HG02870 (cell line): Measurements from ENCODE around the gene ZNF765.
"Not testable (repeated sequence)": the region's sequence is repeated elsewhere in the genome, so short reads cannot be mapped to it uniquely, and the experiment has no call there.

Experiments used
- ATAC-seq: cut with Tn5 transposase; IDR thresholded peaks from one replicate; pipeline ENCODE4 v1.9.1; 2021; ENCODE audit warnings: mild to moderate bottlenecking, moderate library complexity; ENCODE audit not compliant: unreplicated experiment

The ZNF765 gene

DNA sequence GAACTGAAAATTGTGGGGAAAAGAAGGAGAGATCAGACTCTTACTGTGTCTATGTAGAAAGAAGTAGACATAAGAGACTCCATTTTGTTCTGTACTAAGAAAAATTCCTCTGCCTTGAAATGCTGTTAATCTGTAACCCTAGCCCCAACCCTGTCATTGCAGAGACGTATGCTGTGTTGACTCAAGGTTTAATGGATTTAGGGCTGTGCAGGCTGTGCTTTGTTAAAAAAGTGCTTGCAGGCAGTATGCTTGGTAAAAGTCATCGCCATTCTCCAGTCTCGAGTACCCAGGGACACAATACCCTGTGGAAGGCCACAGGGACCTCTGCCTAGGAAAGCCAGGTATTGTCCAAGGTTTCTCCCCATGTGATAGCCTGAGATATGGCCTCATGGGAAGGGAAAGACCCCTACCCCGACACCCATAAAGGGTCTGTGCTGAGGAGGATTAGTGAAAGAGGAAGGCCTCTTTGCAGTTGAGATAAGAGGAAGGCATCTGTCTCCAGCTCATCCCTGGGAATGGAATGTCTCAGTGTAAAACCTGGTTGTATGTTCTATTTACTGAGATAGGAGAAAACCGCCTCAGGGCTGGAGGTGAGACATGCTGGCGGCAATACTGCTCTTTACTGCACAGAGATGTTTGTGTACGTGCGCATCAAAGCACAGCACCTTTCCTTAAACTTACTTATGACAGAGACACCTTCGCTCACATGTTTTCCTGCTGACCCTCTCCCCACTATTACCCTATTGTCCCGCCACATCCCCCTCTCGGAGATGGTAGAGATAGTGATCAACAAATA lies 25.8 kb downstream of the ZNF765 start:
- not testable (repeated sequence) for ATAC-seq

DNA sequence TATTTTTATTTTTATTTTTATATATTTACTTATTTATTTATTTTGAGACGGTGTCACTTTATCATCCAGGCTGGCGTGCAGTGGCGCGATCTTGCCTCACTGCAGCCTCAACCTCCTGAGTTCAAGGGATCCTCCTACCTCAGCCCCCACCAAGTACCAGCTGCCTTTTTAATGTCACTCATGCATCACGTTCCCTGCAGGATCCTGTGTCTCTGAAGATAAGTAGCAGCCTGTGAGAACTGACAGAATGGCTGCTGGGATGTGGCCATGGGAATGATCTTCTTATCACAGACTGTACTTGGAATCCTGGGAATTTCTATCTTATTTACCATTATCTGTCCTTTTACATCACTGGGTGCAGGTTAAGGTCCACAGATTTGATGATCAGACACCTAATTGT lies 27.6 kb downstream of the ZNF765 start:
- no peak for ATAC-seq

DNA sequence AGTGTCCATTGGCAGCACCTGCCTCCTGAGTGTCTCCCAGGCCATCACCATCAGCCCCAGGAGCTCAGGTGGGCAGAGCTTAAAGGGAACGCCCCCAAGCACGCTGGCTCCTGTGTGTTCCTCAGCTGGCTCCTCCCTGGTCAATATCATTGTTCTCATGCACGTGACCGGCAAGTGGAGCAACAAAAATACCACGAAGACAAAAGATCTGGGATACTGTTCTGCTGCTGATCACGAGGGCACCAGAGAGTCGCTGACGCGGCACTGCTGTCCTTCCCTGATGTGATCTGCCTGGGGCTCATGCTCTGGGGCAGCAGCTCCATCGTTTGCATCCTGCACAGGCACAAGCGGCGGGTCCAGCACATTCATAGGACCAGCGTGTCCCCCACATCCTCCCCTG lies 28.1 kb downstream of the ZNF765 start:
- not testable (repeated sequence) for ATAC-seq

DNA sequence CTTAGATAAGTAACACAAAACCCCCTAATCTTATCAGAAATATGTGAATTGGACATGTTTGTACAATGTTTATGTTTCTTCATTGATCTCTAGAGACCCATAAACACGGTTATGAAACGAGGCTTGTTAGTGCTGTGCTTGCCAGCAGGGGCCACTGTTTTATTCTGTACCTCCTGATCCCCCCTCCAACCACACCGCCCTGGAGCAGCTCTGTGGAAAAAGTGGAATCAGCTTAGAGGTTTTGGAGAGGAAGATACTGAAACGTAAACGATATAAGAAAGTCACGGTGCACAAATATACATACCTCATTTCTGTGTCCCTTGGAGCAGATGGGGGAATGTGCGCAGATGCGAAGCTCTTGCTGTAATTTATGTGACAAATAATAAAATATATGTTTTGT lies 28.7 kb downstream of the ZNF765 start:
- not testable (repeated sequence) for ATAC-seq

DNA sequence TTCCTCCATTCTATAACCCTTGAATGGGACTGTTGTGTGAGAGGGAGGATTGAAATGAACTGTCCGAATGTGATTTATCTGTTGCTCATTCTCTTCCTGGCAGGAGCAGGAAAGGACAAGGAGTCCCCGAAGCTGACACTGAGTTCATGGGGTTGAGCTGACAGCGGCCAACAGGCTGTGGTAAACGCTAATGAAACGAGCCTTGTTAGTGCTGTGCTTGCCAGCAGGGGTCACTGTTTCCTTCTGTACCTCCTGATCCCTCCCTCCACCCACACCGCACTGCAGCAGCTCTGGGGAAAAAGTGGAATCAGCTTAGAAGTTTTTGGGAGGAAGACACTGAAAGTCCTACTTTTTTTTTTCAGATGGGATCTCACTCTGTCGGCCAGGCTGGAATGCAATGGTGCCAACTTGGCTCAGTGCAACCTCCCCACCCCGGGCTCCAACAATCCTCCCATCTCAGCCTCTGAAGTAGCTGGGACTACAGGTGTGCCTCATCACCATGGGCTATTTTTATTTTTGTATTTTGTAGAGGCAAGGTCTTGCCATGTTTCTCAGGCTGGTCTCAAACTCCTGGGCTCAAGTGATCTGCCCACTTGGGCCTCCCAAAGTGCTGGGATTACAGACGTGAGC lies 30.1 kb downstream of the ZNF765 start:
- ATAC-seq: no peak

DNA sequence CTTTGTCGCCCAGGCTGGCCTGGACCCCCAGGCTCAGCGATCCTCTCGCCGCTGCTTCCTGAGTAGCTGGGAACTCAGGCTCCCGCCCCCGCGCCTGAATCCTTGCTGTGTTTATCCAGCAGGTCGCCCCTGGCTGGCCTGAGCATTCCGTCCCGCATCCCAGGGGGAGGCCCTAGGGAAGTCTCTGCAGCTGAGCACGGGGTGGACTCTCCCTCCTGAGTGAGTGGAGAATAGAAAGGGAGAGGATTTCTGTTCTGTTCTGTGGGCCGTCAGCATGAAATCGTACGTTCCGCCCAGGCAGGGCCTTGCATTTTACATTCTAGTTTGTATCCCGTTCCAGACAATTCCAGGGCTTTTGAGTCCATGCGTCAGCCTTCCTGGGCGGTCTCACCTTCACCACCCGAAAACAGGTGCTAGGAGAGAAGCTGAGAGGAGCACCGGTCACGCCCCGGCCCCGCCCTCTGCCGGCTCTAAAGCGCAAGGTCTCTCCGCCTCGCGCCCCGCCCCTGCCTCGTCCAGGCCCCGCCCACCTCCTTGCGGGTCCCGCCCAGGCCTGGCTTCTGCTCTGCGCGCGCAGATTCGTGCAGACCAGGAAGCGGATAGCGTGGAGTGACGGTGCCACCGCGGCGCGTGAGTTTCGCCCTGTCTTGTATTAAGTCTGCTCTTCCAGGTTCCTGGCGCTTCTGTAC lies 36.6 kb downstream of the ZNF765 start, which contains the start of gene ZNF761:
ZNF761 (plus strand) TSS at position 586 of the 689 bp plus-strand sequence. CDS start 15,285 bp downstream, outside the sequence.
- peak; percentile 93 for ATAC-seq

DNA sequence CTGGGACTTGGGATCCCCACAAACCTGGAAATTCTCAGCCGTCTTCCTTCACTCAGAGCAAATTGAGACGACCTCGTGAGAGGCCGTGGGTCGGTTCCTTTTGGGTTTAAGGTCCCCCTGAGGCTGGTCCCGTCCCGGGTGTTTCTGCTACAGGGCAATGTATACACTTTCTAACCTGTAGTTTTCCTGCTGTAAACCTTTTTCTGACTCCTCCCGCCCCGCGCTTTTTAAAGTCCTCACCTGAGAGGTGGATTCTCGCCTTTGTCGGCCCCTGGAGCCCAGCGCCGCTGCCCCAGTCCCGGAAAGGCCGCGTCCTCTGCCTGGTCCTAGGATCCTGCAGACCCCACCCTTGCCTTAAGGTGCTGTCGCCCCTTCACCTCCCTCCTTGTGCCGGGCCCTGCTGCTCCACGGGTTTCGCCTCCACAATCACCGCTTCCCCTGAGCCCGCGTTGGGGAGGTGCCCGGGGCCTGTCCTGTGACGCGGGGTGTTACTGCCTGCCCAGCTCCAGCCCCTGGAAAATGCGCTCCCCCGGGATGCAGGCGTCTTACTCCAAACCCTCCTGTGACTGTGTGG lies 37.2 kb downstream of the ZNF765 start:
- peak; percentile 25 for ATAC-seq

DNA sequence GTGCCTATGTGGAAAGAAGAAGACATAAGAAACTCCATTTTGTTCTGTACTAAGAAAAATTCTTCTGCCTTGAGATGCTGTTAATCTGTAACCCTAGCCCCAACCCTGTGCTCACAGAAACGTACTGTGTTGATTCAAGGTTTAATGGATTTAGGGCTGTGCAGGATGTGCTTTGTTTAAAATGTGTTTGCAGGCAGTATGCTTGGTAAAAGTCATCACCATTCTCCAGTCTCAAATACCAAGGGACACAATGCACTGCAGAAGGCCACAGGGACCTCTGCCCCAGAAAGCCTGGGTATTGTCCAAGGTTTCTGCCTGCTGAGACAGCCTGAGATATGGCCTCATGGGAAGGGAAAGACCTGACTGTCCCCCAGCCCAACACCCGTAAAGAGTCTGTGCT lies 48.9 kb downstream of the ZNF765 start:
- not testable (repeated sequence) for ATAC-seq

DNA sequence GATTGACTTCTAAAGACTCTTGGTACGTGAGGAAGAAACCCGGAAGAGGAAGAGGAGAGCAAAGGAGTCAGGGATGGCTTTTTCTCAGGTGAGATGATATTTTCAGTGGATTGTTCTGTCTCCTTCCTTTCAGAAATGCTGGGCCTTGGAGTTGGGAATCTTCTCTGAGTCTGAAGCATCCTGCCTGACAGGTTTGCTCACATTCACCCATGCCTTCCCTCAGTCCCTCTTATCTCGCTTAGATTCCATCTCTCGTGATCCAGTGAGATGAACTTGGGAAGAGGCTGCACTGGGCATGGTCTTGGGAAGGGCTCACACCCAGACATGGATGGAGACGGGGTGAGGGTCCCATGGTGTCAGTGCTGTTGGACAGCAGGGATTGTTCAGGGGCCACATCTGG lies 52.2 kb downstream of the ZNF765 start:
- ATAC-seq: not testable (repeated sequence)

DNA sequence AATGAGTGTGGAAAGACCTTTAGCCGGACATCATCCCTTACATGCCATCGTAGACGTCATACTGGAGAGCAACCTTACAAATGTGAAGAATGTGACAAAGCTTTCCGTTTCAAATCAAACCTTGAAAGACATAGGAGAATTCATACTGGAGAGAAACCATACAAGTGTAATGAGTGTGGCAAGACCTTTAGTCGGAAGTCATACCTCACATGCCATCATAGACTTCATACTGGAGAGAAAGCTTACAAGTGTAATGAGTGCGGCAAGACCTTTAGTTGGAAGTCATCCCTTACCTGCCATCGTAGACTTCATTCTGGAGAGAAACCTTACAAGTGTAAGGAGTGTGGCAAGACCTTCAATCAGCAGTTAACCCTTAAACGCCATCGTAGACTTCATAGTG lies 60.9 kb downstream of the ZNF765 start:
- no peak for ATAC-seq

DNA sequence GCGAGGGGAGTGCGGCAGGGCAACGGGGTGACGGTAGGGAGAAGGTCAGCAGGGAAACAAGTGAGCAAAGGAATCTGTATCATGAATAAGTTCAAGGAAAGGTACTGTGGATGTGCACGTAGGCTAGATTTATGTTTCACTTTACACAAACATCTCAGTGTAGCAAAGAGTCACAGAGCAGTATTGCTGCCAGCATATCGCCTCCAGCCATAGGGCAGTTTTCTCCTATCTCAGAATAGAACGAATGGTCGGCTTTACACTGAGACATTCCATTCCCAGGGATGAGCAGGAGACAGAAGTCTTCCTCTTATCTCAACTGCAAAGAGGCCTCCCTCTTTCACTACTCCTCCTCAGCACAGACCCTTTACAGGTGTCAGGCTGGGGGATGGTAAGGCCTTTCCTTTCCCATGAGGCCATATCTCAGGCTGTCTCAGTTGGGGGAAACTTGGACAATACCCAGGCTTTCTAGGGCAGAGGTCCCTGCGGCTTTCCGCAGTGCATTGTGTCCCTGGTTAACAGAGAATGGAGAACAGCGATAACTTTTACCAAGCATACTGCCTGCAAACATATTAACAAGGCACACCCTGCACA lies 65.3 kb downstream of the ZNF765 start:
- ATAC-seq: not testable (repeated sequence)

DNA sequence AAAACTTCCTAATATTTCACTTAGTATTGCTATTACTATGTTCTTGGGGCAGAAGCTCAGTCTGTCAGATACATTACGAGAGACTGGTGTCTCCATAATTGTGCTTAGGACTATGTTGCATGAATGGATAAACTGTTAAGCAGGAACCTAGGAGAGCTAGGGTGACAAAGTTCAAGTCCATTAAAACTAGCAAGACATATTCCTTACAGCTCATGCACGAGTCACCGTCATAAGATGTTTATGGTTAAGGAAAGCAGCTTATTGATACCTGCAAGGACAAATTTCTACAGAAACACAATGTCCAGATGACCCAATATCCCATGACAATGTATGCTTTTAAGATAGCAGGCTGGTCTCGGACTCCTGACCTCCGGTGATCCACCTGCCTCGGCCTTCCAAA lies 66.9 kb downstream of the ZNF765 start:
- no peak for ATAC-seq

DNA sequence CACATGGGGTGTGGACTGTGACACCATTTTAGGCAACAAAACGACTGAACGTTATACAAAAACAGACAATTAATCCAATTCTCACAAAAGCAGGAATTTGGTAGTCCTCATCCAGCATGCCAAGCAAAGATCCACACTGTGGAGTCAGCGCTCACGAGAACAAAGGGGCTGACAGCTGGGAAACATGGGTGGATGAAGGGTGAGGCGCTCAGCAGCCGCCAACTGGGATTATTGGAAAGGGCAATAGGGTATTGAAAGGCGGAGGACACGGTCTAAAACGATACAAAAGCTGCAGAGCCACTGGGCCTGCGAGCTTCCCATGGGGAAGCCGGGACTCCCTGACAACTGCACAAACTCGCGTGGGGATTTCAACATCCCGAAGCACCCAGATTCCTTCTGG lies 67.9 kb downstream of the ZNF765 start:
- no peak for ATAC-seq

DNA sequence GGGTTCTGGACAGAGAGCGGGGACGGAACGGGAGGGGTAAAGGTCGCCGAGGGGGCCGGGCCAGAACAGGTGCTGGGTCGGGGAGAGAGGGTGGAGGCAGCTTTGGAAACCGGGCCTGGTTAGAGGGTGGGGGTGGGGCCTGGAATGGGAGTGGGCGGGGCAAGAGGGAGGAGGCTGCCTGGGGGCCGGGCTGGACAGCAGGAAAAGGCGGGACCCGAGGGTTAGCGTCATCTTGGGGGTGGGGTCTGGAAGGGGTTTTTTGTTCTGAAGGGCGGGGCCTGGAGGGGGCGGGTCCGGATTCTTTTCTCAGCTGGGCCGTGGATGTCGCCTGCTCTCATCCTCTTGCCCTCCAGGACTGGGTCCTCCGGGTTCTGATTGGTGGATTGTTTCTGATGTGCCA lies 68.3 kb downstream of the ZNF765 start:
- no peak for ATAC-seq

DNA sequence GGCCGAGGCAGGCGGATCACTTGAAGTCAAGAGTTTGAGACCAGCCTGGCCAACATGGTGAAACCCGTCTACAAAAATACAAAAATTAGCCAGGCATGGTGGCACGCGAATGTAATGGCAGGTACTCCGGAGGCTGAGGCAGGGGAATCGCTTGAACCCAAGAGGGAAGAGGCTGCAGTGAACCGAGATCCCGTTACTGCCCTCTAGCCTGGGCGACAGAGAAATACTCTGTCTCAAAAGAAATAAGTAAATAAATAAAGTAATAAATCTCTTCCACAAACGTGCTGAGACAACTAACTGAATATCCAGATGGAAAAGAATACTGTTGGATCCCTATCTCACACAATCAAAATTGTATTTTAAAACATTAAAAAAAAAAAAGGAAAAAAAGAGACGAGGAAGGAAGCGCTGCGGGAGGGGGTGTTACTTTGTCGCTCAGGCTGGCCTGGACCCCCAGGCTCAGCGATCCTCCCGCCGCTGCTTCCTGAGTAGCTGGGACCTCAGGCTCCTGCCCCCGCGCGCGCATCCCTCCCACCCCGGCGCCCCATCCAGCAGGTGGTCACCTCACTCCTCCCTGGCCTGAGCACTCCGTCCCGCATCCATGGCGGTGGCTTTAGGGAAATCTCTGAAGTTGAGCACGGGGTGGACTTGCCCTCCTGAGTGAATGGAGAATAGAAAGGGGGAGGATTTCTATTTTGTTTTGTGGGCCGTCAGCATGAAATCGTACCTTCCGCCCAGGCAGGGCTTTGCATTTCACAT lies 72.0 kb downstream of the ZNF765 start:
- no peak for ATAC-seq

DNA sequence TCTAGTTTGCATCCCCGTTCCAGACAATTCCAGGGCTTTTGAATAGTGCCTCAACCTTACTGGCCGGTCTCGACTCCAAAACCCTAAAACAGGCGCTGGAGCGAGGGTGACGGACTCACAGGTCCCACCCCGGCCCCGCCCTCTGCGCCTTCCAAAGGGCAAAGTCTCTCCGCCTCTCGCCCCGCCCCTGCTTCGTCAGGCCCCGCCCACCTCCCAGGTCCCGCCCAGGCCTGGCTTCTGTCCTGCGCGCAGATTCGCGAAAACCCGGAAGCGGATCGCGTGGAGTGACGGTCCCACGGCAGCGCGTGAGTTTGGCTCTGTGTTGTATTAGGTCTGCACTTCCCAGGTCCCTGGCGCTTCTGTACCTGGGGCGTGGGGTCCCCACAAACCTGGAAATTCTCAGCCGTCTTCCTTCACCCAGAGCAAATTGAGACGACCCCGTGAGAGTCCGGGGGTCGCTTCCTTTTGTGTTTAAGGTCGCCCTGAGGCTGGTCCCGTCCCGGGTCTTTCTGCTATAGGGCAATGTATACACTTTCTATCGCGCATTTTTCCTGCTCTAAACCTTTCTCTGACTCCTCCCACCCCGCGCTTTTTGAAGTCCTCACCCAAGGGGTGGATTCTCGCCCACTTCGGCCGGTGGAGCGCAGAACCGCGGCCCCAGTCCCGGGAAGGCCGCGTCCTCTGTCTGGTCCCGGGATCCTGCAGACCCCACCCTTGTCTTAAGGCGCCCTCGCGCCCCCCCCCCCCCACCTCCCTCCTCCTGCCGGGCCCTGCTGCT lies 72.7 kb downstream of the ZNF765 start, which contains the start of gene ZNF813:
ZNF813 (plus strand) TSS at position 249 of the 778 bp plus-strand sequence. CDS start 16,090 bp downstream, outside the sequence.
- ATAC-seq: peak; percentile 85

DNA sequence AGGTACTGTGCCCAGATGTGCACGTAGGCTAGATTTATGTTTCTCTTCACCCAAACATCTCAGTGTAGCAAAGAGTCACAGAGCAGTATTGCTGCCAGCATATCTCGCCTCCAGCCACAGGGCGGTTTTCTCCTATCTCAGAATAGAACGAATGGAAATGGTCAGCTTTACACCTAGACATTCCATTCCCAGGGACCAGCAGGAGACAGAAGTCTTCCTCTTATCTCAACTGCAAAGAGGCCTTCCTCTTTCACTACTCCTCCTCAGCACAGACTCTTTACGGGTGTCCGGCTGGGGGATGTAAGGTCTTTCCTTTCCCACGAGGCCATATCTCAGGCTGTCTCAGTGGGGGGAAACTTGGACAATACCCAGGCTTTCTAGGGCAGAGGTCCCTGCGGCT lies 73.7 kb downstream of the ZNF765 start:
- ATAC-seq: not testable (repeated sequence)

DNA sequence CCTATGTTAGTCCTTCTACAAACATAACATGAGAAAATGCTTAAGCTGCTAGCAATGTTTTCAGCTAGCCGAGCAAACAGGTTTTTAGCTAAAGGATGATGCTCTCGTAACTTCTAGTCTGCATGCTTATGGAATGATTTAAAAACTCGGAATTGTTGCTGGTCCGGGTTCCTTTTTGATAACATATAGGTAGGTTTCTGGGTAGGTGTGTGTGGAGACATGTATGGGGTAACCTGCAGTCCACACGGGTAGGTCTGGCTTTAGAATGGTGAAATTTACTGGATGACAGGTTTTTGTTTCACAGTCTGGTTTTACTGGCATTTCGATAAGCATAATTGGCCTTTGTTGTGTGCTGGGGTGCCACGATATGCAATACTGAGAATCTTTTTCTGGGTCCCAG lies 77.0 kb downstream of the ZNF765 start:
- ATAC-seq: no peak

DNA sequence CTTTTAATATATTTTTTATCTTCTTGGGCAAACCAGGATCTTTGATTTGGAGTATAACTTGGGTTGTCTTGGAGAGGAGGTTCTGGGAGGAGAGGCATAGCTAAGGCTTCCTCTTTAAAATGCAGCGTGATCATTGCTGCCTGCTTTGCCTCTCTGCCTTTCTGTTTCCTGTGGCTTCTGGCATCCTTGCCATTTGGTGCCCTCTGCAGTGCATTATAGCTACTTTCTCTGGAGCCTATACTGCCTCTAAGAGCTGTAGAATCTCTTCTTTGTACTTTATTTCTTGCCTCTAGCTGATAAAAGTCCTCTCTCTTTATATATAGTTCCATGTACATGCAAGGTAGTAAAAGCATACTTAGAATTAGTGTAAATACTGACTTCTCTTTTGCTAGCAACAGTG lies 79.9 kb downstream of the ZNF765 start:
- not testable (repeated sequence) for ATAC-seq
